Transverse colon (tissue), 4 donors: ENCODE results near the gene OLIG2. TPM values are rescaled to one million over a fixed set of nuclear protein-coding genes. Genes with fewer than 3 reads are reported as not detected.

Experiments used
- DNase-seq: peaks from one replicate; pipeline ENCODE4 v3.0.0-alpha.2; 2019
- H3K27ac ChIP-seq, 4 donors: fragments of 200-600 bp; sonication (generic); 2 replicates each; pipeline ENCODE4 v1.5.1; 2016 to 2018; ENCODE audit warnings: inconsistent platforms in 4 of 4
- H3K27me3 ChIP-seq: fragments of 200-600 bp; sonication (generic); 2 replicates; pipeline ENCODE4 v1.5.1; 2017; ENCODE audit warnings: inconsistent platforms
- H3K36me3 ChIP-seq, 4 donors: fragments of 200-600 bp; sonication (generic); 2 replicates each; pipeline ENCODE4 v1.5.1; 2017 to 2019; ENCODE audit warnings: inconsistent platforms in 4 of 4
- H3K4me1 ChIP-seq, 4 donors: fragments of 200-600 bp; sonication (generic); 2 replicates each; pipeline ENCODE4 v1.5.1; 2017 to 2020; ENCODE audit warnings: inconsistent platforms in 4 of 4
- H3K4me3 ChIP-seq, 4 donors: fragments of 200-600 bp; sonication (generic); 1 replicate in 1 of 4; 2 replicates in 3 of 4; pipeline versions ENCODE4 v1.5.1 to v1.6.1; 2017 to 2019; ENCODE audit warnings: inconsistent platforms in 4 of 4
- H3K9me3 ChIP-seq, 2 donors: fragments of 200-600 bp; sonication (generic); 2 replicates each; pipeline ENCODE4 v1.5.1; 2017 to 2019; ENCODE audit warnings: inconsistent platforms in 2 of 2
- CTCF ChIP-seq, 5 experiments: fragments of 200-600 bp in 3 of 5; fragments of 450-650 bp in 2 of 5; sonication (generic) in 3 of 5; IDR thresholded peaks; 1 replicate in 2 of 5; 2 replicates in 3 of 5; pipeline ENCODE4 v1.5.1; 2016 to 2017; ENCODE audit warnings: antibody characterized with exemption in 5 of 5, inconsistent platforms in 3 of 5, mild to moderate bottlenecking in 2 of 5, moderate library complexity in 1 of 5
- EP300 ChIP-seq: sonication (generic); formaldehyde crosslinking; IDR thresholded peaks from one replicate; pipeline ENCODE4 v1.6.1; 2017; ENCODE audit warnings: antibody characterized with exemption, low read depth
- POLR2A ChIP-seq: fragments of 450-650 bp; IDR thresholded peaks from one replicate; pipeline ENCODE4 v1.6.1; 2016; ENCODE audit warnings: antibody characterized with exemption, mild to moderate bottlenecking, moderate library complexity
- POLR2AphosphoS5 ChIP-seq, 3 donors: sonication (generic); formaldehyde crosslinking; IDR thresholded peaks; one replicate each; pipeline ENCODE4 v1.6.1; 2016; ENCODE audit warnings: antibody characterized with exemption in 3 of 3
- WGBS, 2 donors: methylation state at CpG; one replicate each; pipeline ENCODE4 v1.1.5; 2018; ENCODE audit warnings: low coverage in 1 of 2; 5-methylcytosine and 5-hydroxymethylcytosine counted together
- in situ Hi-C, 4 donors: fragments of 200-750 bp; cut with MboI; loops; one replicate each; pipeline versions ENCODE4 v1.15.0 to v1.15.1; 2017; ENCODE audit warnings: low sequenced_read_pairs in 3 of 4, low pct_ligation_motif_present in 1 of 4, low pct_unique_long_range_greater_than_20kb in 1 of 4
- intact Hi-C: fragments of 100-400 bp; cut with DNase I; formaldehyde crosslinking; loops from one replicate; pipeline ENCODE4 v1.15.1; 2023; ENCODE audit warnings: low total_unique reads
- total RNA-seq, 4 donors: library from RNA; depleted of rRNA; stranded (reverse); fragments of >200 nt; gene quantifications; one replicate each; pipeline ENCODE4 v1.1.0, GENCODE V29; 2016

The OLIG2 gene
- total RNA-seq, 4 donors from 2014 or later = not detected

- 54 to 58% methylated on average over 2 to 3 of the region's 3 CpGs for WGBS, 2 donors
- Histone ChIP-seq H3K4me3 (no peak overlapping the region), H3K27me3 (peaks cover 41% of the 10 kb centered on the region), H3K4me1 (no peaks in the 10 kb centered on the region), H3K27ac (no peak overlapping the region), H3K36me3 (no peaks in the 10 kb centered on the region), H3K9me3 (no peaks in the 10 kb centered on the region)
- intact Hi-C loops = no loop called here
- DNase-seq = no peak
- in situ Hi-C loops = no loop called here
- no peak for TF ChIP-seq POLR2AphosphoS5 (IDR thresholded peaks at IDR 0.05)
- TF ChIP-seq CTCF (IDR thresholded peaks at IDR 0.05) = no peak
- TF ChIP-seq POLR2A = no peak
- no peak for TF ChIP-seq EP300
Measured at GRCh38 chr21:33011462-33011861, 14.3 kb upstream of the OLIG2 start.

GRCh38 chr21:33013626-33014025 is 12.1 kb upstream of the OLIG2 start:
- no peak for TF ChIP-seq EP300
- no peak for TF ChIP-seq POLR2A
- TF ChIP-seq POLR2AphosphoS5 (IDR thresholded peaks at IDR 0.05) = no peak
- TF ChIP-seq CTCF (IDR thresholded peaks at IDR 0.05) = no peak
- 41% methylated on average over 3 of the region's 3 CpGs; no CpG with 5 or more reads in 1 of the 2 donors for WGBS, 2 donors
- Histone ChIP-seq H3K4me1 (no peaks in the 10 kb centered on the region), H3K36me3 (no peaks in the 10 kb centered on the region), H3K4me3 (no peak overlapping the region), H3K27me3 (peaks cover 63% of the 10 kb centered on the region), H3K27ac (no peak overlapping the region), H3K9me3 (no peaks in the 10 kb centered on the region)
- DNase-seq = no peak
- intact Hi-C loops (no loop called here), in situ Hi-C loops (no loop called here)

- in situ Hi-C loops = no loop called here
- WGBS, 2 donors = 83% methylated on average over 2 of the region's 2 CpGs; no CpG with 5 or more reads in 1 of the 2 donors
Measured at GRCh38 chr21:33014331-33014730, 11.4 kb upstream of the OLIG2 start.

GRCh38 chr21:33015096-33015495 is 10.6 kb upstream of the OLIG2 start:
- Histone ChIP-seq H3K27me3 (peaks cover 77% of the 10 kb centered on the region), H3K27ac (no peak overlapping the region), H3K4me1 (peaks cover 0 to 7% (median 5%) of the 10 kb centered on the region in 4 donors), H3K9me3 (no peaks in the 10 kb centered on the region), H3K4me3 (no peak overlapping the region), H3K36me3 (no peaks in the 10 kb centered on the region)
- 33 to 34% methylated on average over 3 to 4 of the region's 4 CpGs for WGBS, 2 donors
- DNase-seq = no peak
- in situ Hi-C loops = no loop called here
- no peak for TF ChIP-seq CTCF (IDR thresholded peaks at IDR 0.05)
- TF ChIP-seq EP300 = no peak
- TF ChIP-seq POLR2A = no peak
- no peak for TF ChIP-seq POLR2AphosphoS5 (IDR thresholded peaks at IDR 0.05)
- intact Hi-C loops = no loop called here

More at GRCh38 chr21:33014331-33014730, 11.4 kb upstream of the OLIG2 start:
- no peaks in the 10 kb centered on the region for H3K4me1 ChIP-seq
- no peaks in the 10 kb centered on the region for H3K36me3 ChIP-seq
- no peak overlapping the region for H3K27ac ChIP-seq
- H3K9me3 ChIP-seq = no peaks in the 10 kb centered on the region
- H3K27me3 ChIP-seq = peaks cover 70% of the 10 kb centered on the region
- DNase-seq = no peak
- no peak for TF ChIP-seq POLR2A
- TF ChIP-seq POLR2AphosphoS5 (IDR thresholded peaks at IDR 0.05) = no peak
- TF ChIP-seq CTCF (IDR thresholded peaks at IDR 0.05) = no peak
- no peak for TF ChIP-seq EP300
- intact Hi-C loops = no loop called here
- no peak overlapping the region for H3K4me3 ChIP-seq
